Ammon's horn (tissue), 1 donor: ENCODE results near the gene MDM1.

Experiments used
- DNase-seq: peaks from one replicate; pipeline ENCODE4 v3.0.0-alpha.2; 2016; ENCODE audit warnings: low spot score

Gene MDM1

GRCh38 chr12:68356060-68356695 is 24.0 kb upstream of the MDM1 start:
- DNase-seq = no peak

GRCh38 chr12:68354977-68355541 is 22.9 kb upstream of the MDM1 start:
- DNase-seq = no peak

GRCh38 chr12:68352067-68352466 is 19.9 kb upstream of the MDM1 start:
- DNase-seq = no peak

- no peak for DNase-seq
Measured at GRCh38 chr12:68350753-68351152, 18.6 kb upstream of the MDM1 start.

GRCh38 chr12:68349921-68350606 is 17.9 kb upstream of the MDM1 start:
- no peak for DNase-seq

- no peak for DNase-seq
Measured at GRCh38 chr12:68349220-68349621, 17.1 kb upstream of the MDM1 start.

- DNase-seq = no peak
Measured at GRCh38 chr12:68348419-68348818, 16.3 kb upstream of the MDM1 start.

- DNase-seq = no peak
Measured at GRCh38 chr12:68345763-68346162, 13.6 kb upstream of the MDM1 start.

- DNase-seq = no peak
Measured at GRCh38 chr12:68344126-68344525, 12.0 kb upstream of the MDM1 start.

GRCh38 chr12:68342966-68343365 is 10.8 kb upstream of the MDM1 start:
- no peak for DNase-seq

DNA sequence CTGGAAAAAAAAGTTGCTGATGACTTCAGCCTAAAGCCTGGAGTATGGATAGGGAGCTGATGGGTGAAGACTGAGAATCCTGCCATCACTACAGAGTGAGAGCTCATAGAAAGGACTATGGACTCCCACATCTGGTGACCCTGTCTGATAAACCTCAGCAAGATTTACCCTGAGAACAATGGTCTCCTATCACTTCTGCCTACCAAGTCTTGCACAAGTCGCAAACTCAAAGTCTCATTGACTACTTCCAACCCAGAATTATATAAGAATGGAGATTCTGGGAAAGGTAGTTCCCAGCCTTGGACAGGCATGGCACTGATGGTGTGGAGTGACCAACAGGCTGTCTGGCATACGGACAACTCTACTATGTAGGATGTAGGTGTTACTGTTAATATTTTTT is 9.7 kb upstream of the MDM1 start:
- no peak for DNase-seq

DNA sequence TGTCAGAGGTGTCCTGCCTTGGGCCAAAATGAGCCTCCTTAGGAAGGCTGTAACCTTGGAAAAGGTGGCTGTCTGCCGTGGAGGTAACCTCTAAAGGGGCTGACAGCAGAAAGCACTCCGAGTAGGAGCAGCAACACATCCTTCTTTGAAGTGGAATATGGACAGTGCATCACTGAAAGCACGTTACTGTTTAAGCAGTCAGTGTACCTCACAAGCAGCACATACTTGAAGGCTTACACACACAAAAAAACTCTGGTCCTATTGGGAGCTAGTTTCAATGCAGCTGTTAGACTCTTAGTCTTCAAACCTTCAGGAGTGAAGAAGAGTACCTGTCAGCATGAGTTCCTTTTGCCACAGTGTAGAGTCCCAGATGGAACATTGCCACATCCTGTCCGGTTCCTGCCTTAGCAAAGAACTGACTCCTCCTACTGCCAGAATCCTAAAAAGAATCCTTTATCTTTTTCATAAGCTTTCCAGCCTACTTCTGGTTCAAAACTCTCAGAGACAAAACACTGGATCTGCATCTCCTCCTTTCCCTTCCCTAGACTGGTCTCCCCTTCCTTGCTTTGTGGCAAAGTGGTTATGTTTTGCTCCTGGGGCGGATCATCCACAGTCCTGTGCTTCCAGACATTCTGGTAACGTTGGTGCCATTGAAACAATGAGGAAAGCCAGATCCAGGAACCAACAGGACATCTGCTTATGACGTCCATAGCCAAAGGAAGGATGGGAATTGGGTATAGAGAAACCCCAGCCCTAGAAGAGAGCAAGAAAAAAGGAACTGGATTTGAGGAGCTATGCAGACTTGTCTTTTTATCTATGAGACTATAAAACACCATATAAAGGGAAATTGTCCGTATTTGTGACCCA is 8.5 kb upstream of the MDM1 start:
- no peak for DNase-seq

DNA sequence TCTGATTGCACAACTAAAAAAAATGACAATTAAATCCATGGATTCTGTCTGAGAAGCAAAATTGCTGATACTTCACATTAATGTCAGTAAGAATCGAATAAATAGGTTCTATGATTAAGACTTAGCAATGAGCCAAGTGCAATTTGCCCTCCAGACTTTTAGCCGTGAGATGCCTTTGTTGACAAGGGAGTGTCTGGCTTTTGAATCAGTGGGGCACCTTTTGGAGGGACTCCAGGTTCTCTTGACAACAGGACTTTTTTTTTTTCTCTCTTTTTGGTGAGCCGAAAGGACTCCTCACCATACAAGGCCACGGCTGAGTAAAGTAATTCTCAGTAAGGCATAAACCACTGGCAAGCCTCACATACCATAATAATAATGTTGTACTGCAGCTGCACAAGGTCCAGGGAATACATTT is 4.7 kb upstream of the MDM1 start:
- DNase-seq = no peak

GRCh38 chr12:68335462-68335861 is 3.3 kb upstream of the MDM1 start:
- no peak for DNase-seq

- peak; percentile 32 for DNase-seq
Measured at GRCh38 chr12:68334132-68334531, 2.0 kb upstream of the MDM1 start.

DNA sequence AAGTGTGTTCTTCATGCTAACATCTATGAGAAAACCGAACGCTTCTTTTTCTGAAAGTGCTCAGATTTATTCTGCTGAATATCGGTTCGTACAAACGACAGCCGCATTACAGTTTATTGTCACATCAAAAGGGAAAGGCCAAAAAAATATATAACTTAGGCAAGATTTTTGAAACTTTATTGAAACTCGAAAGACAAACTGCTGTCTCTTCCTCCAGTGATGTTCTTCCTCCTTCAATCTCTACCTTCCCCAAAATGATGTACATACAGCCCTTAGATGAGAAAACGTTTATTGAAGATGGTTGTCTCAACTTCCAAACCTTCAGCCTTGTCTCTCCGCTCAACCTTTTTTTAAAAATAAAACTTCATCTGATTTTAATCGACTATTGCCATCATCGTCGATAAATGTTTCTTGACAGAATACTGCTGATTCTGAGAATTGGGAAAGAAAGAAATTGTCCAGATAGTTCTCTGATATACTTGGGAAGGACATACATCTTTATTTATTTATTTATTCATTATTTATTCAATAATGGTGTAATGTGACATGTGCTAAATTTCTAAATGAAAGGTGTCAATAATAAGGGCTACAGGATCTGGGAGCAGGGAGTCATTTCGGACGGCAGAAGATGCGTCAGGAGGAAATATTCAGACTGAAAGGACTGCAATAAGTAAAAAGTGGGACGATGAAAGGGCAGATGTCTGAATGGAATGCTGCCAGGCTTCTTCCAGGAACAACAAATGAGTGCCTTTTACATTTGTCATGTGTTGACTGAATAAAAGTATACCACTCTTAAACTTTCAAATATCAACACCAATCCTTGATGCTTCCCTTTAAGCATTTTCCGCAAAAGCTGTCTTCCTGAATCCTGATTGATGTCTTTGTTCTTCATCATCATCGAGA is 817 bp upstream of the MDM1 start:
- DNase-seq = no peak

DNA sequence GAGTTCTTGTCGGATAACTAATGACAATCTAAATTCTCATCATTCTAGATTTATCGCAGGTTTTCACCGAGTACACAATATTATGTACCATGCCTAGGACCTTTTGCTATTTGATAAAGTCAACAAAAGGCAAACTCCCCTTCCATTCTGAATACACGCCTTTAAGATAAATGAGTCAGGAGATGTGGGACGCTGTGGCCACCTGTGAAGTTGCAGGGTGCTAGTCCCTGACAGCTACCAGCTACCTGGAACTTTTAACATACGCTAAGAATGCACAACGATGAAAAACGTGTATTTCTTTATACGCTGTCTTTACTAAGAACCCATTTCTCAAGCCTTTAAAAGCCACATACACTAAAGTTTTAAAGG is 678 bp downstream of the MDM1 start:
- DNase-seq = no peak

DNA sequence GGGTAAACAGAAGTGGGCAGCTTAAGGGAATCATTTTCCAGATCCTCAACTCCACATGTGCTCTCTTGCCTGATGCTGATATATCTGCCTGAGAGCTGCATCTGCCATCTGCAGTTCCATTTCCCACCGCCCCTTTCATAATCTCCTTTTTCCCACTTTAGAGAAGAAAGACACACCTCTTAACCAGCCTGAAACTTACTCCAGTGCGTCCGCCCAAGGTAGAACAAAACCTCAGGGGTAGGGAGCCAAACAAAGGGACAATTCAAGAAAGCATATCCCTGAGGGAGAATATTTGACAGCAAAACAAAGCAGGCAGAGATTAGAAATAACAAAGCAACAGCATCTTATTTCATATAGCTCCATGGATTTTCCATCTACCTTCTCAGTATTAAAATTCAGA is 4.3 kb downstream of the MDM1 start:
- DNase-seq = no peak

DNA sequence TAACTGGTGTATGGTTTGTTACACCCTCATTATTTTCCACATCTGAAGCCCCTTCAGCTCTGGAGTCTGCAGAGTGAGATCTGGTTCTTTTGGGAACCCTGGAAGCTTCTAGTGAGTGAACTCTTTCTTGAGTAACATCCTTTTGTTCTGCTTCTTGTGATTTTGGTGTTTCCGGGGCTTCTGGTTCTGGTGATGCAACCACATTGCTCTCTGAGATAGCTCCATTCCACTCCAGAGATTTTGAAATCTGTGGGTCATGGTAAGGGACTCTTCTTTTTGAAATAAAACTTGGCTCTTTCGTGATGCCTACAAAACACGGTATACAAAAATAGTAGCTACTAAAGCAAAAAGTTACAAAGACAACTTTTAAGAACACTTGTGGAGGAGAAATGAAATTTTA is 5.4 kb downstream of the MDM1 start:
- DNase-seq = no peak

DNA sequence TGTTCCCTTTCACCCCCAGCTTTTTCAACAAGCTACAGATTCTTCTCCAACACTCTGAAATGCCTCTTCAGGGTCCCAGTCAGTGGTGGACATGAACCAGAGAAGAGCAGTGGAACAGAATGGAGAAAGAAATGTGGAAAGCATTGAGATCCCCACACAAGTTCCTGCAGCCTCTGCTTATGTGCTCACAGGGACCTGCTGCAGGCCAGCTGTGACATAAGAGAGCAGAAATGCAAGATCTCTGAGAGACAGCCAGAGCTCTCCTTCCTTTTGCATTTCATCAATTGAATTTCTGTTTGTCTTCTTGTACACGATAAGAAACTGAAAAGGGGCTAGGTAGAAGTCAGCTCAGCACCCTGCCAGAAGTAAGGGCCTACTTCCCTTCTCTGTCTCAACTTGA is 6.2 kb downstream of the MDM1 start:
- no peak for DNase-seq

DNA sequence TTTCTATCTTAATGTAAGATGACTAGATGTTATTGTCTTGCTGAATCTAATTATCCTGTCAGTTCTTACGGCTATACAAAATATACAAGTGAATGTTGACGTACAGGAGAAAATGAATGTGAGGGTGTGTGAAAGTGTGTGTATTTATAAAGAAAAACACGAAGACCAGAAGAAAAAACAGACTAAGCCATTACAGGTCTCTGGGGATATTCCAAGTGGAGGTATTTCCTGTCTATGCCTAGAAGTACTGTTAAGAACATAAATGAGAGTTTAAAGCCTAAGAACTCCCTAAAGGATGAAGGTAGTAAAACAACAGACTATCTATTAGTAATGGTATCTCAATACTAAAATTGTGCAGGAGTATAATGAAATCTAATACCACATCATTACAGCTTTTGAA is 7.6 kb downstream of the MDM1 start:
- DNase-seq = no peak

DNA sequence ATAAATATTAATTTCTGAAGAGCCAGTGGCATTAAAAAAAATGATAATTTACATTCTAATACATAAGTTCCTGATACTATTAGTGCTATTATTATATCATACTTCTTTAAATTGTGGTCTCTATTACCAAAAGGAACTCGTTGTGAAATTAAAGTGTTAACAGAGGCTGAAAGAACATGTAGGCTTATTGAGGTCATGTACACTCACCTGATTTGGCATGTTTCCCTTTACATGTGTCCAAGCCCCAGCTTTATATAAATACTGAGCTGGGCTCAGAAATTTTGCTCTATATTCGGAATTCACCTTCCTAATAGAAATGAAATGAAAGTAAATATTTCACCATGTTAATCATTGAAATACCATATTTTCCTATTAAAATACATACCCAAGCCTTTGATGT is 11.0 kb downstream of the MDM1 start:
- no peak for DNase-seq
